Stimulated activated CD8-positive, alpha-beta memory T cell treated with anti-CD3 and anti-CD28 coated beads, Interleukin-2, amount 100 ng/mL, for 1 hour (primary cell): ENCODE data around the gene ARL4D.
"Not testable (repeated sequence)": the region's sequence is repeated elsewhere in the genome, so short reads cannot be mapped to it uniquely, and the experiment has no call there.

Source experiments
- DNase-seq, 2 donors: peaks; one replicate each; pipeline ENCODE4 v3.0.0-alpha.2; 2020; ENCODE audit warnings: low read depth in 2 of 2

ARL4D gene

GRCh38 chr17:43395165-43395564, 3.6 kb upstream of the ARL4D start:
- no peak for DNase-seq

GRCh38 chr17:43396491-43397060, 2.2 kb upstream of the ARL4D start:
- DNase-seq: no peak

GRCh38 chr17:43399839-43400328, 1.1 kb downstream of the ARL4D start:
- no peak for DNase-seq

GRCh38 chr17:43400943-43401717, 2.3 kb downstream of the ARL4D start:
- no peak for DNase-seq

- no peak for DNase-seq
These were observed 3.3 kb downstream of the ARL4D start for GRCh38 chr17:43402078-43402477.

- DNase-seq: no peak
These were observed 3.8 kb downstream of the ARL4D start for GRCh38 chr17:43402567-43402966.

- DNase-seq: no peak
These were observed 5.1 kb downstream of the ARL4D start for GRCh38 chr17:43403846-43404245.

GRCh38 chr17:43405861-43406260, 7.1 kb downstream of the ARL4D start:
- DNase-seq: no peak

GRCh38 chr17:43406676-43407645, 8.2 kb downstream of the ARL4D start:
- no peak for DNase-seq

- no peak for DNase-seq
These were observed 10.3 kb downstream of the ARL4D start for GRCh38 chr17:43409131-43409530.

- DNase-seq: no peak
These were observed 12.0 kb downstream of the ARL4D start for GRCh38 chr17:43410557-43411368.

- DNase-seq: no peak
These were observed 12.5 kb downstream of the ARL4D start for GRCh38 chr17:43411369-43411677.

- DNase-seq: no peak
These were observed 13.0 kb downstream of the ARL4D start for GRCh38 chr17:43411749-43412148.

- no peak for DNase-seq
These were observed 13.4 kb downstream of the ARL4D start for GRCh38 chr17:43412166-43412565.

GRCh38 chr17:43416998-43417890, 18.5 kb downstream of the ARL4D start:
- DNase-seq: no peak

GRCh38 chr17:43418441-43419374, 19.9 kb downstream of the ARL4D start:
- DNase-seq: no peak

GRCh38 chr17:43419375-43419882, 20.6 kb downstream of the ARL4D start:
- not testable (repeated sequence) for DNase-seq

GRCh38 chr17:43423777-43424455, 25.1 kb downstream of the ARL4D start:
- DNase-seq: no peak
